MG63 (cell line): ENCODE data around the gene RAB11A. TPM values are rescaled to one million over a fixed set of nuclear protein-coding genes. Genes with fewer than 3 reads are reported as not detected.

Source experiments
- DNase-seq: peaks from one replicate; pipeline ENCODE4 v3.0.0-alpha.2; 2020
- H3K27me3 ChIP-seq: fragments of 250-450 bp; sonication (Bioruptor Pico); 2 replicates; pipeline ENCODE4 v1.5.1; 2020; ENCODE audit warnings: mild to moderate bottlenecking, moderate library complexity
- H3K36me3 ChIP-seq: fragments of 250-450 bp; sonication (Bioruptor Pico); 2 replicates; pipeline ENCODE4 v1.5.1; 2020; ENCODE audit warnings: mild to moderate bottlenecking, moderate library complexity
- H3K4me3 ChIP-seq: fragments of 250-450 bp; sonication (Bioruptor Pico); 2 replicates; pipeline ENCODE4 v1.5.1; 2020; ENCODE audit warnings: mild to moderate bottlenecking, moderate library complexity
- H3K9me3 ChIP-seq: fragments of 250-450 bp; sonication (Bioruptor Pico); 2 replicates; pipeline ENCODE4 v1.5.1; 2020; ENCODE audit warnings: mild to moderate bottlenecking, moderate library complexity
- total RNA-seq: library from RNA; depleted of rRNA; stranded (reverse); fragments of >200 nt; shearing (Covaris generic); gene quantifications from 2 replicates; pipeline ENCODE4 v1.2.3, GENCODE V29; 2014; ENCODE audit warnings: low replicate concordance

The RAB11A gene
- total RNA-seq, 1 experiment from 2014 or later = 306 TPM

GRCh38 chr15:65901836-65902235 lies 32.5 kb downstream of the RAB11A start:
- Histone ChIP-seq H3K27me3 (no peaks in the 10 kb centered on the region), H3K36me3 (peaks cover 35% of the 10 kb centered on the region), H3K4me3 (no peak overlapping the region), H3K9me3 (no peaks in the 10 kb centered on the region)
- no peak for DNase-seq

- H3K27me3 ChIP-seq = no peaks in the 10 kb centered on the region
- no peak overlapping the region for H3K4me3 ChIP-seq
- peaks cover 32% of the 10 kb centered on the region for H3K36me3 ChIP-seq
- no peak for DNase-seq
- H3K9me3 ChIP-seq = no peaks in the 10 kb centered on the region
Measured at GRCh38 chr15:65902373-65902772, 33.1 kb downstream of the RAB11A start.

GRCh38 chr15:65903296-65904073 lies 34.2 kb downstream of the RAB11A start:
- Histone ChIP-seq H3K9me3 (no peaks in the 10 kb centered on the region), H3K4me3 (no peak overlapping the region), H3K27me3 (no peaks in the 10 kb centered on the region), H3K36me3 (peaks cover 37% of the 10 kb centered on the region)
- DNase-seq = no peak

- Histone ChIP-seq H3K4me3 (no peak overlapping the region), H3K27me3 (no peaks in the 10 kb centered on the region), H3K9me3 (no peaks in the 10 kb centered on the region), H3K36me3 (peaks cover 28% of the 10 kb centered on the region)
- DNase-seq = no peak
Measured at GRCh38 chr15:65904301-65904700, 35.0 kb downstream of the RAB11A start.

- H3K27me3 ChIP-seq = no peaks in the 10 kb centered on the region
- no peak overlapping the region for H3K4me3 ChIP-seq
- DNase-seq = no peak
- H3K36me3 ChIP-seq = peaks cover 26% of the 10 kb centered on the region
- no peaks in the 10 kb centered on the region for H3K9me3 ChIP-seq
Measured at GRCh38 chr15:65906396-65906795, 37.1 kb downstream of the RAB11A start.

- Histone ChIP-seq H3K4me3 (no peak overlapping the region), H3K36me3 (peaks cover 26% of the 10 kb centered on the region), H3K9me3 (no peaks in the 10 kb centered on the region), H3K27me3 (no peaks in the 10 kb centered on the region)
- no peak for DNase-seq
Measured at GRCh38 chr15:65907661-65908060, 38.4 kb downstream of the RAB11A start.

- DNase-seq = no peak
- no peaks in the 10 kb centered on the region for H3K9me3 ChIP-seq
- H3K36me3 ChIP-seq = peaks cover 26% of the 10 kb centered on the region
- H3K4me3 ChIP-seq = no peak overlapping the region
- H3K27me3 ChIP-seq = no peaks in the 10 kb centered on the region
Measured at GRCh38 chr15:65908876-65909275, 39.6 kb downstream of the RAB11A start.

GRCh38 chr15:65909831-65910230 lies 40.5 kb downstream of the RAB11A start:
- H3K36me3 ChIP-seq = peaks cover 17% of the 10 kb centered on the region
- H3K27me3 ChIP-seq = no peaks in the 10 kb centered on the region
- no peak overlapping the region for H3K4me3 ChIP-seq
- no peaks in the 10 kb centered on the region for H3K9me3 ChIP-seq
- DNase-seq = no peak

- Histone ChIP-seq H3K4me3 (no peak overlapping the region), H3K27me3 (no peaks in the 10 kb centered on the region), H3K9me3 (no peaks in the 10 kb centered on the region), H3K36me3 (peaks cover 12% of the 10 kb centered on the region)
- DNase-seq = no peak
Measured at GRCh38 chr15:65910341-65910740, 41.0 kb downstream of the RAB11A start.

GRCh38 chr15:65912235-65912634 lies 42.9 kb downstream of the RAB11A start:
- H3K27me3 ChIP-seq = no peaks in the 10 kb centered on the region
- H3K4me3 ChIP-seq = no peak overlapping the region
- DNase-seq = no peak
- no peaks in the 10 kb centered on the region for H3K9me3 ChIP-seq
- peaks cover 10% of the 10 kb centered on the region for H3K36me3 ChIP-seq

- H3K4me3 ChIP-seq = no peak overlapping the region
Measured at GRCh38 chr15:65913631-65914199, 44.4 kb downstream of the RAB11A start.

GRCh38 chr15:65914386-65914785 lies 45.1 kb downstream of the RAB11A start:
- no peak for DNase-seq
- Histone ChIP-seq H3K27me3 (no peaks in the 10 kb centered on the region), H3K9me3 (no peaks in the 10 kb centered on the region), H3K4me3 (no peak overlapping the region), H3K36me3 (peaks cover 4% of the 10 kb centered on the region)

More at GRCh38 chr15:65913631-65914199, 44.4 kb downstream of the RAB11A start:
- no peaks in the 10 kb centered on the region for H3K27me3 ChIP-seq
- H3K9me3 ChIP-seq = no peaks in the 10 kb centered on the region
- no peak for DNase-seq
- peaks cover 4% of the 10 kb centered on the region for H3K36me3 ChIP-seq

GRCh38 chr15:65914981-65915925 lies 46.0 kb downstream of the RAB11A start:
- no peaks in the 10 kb centered on the region for H3K9me3 ChIP-seq
- peaks cover 4% of the 10 kb centered on the region for H3K36me3 ChIP-seq
- H3K27me3 ChIP-seq = no peaks in the 10 kb centered on the region
- DNase-seq = no peak
- no peak overlapping the region for H3K4me3 ChIP-seq

GRCh38 chr15:65916041-65916663 lies 46.9 kb downstream of the RAB11A start:
- H3K4me3 ChIP-seq = no peak overlapping the region

GRCh38 chr15:65916664-65917406 lies 47.5 kb downstream of the RAB11A start:
- peak; percentile 28 for DNase-seq
- Histone ChIP-seq H3K36me3 (no peaks in the 10 kb centered on the region; the same call in none of the 2 replicates), H3K9me3 (no peaks in the 10 kb centered on the region), H3K4me3 (no peak overlapping the region), H3K27me3 (no peaks in the 10 kb centered on the region)

More at GRCh38 chr15:65916041-65916663, 46.9 kb downstream of the RAB11A start:
- no peaks in the 10 kb centered on the region; the same call in none of the 2 replicates for H3K36me3 ChIP-seq
- H3K9me3 ChIP-seq = no peaks in the 10 kb centered on the region
- no peaks in the 10 kb centered on the region for H3K27me3 ChIP-seq
- no peak for DNase-seq

GRCh38 chr15:65917407-65917756 lies 48.1 kb downstream of the RAB11A start:
- no peaks in the 10 kb centered on the region; the same call in none of the 2 replicates for H3K36me3 ChIP-seq

More at GRCh38 chr15:65917407-65917756, 48.1 kb downstream of the RAB11A start:
- H3K4me3 ChIP-seq = no peak overlapping the region
- no peak for DNase-seq
- no peaks in the 10 kb centered on the region for H3K27me3 ChIP-seq
- H3K9me3 ChIP-seq = no peaks in the 10 kb centered on the region
